Liver (tissue), 9 donors: Measurements from ENCODE around the gene ADGRL2. TPM values are rescaled to one million over a fixed set of nuclear protein-coding genes. Genes with fewer than 3 reads are reported as not detected.

Experiments used
- DNase-seq: peaks from one replicate; pipeline ENCODE4 v3.0.0-alpha.2; 2017; ENCODE audit warnings: low spot score
- H3K27ac ChIP-seq, 2 donors: one replicate each; pipeline ENCODE4 v1.7.0; 2013; ENCODE audit warnings: inconsistent platforms in 2 of 2, low read length in 2 of 2, control low read depth in 1 of 2, low read depth in 1 of 2, mild to moderate bottlenecking in 1 of 2
- H3K27me3 ChIP-seq, 4 donors: one replicate each; pipeline versions ENCODE4 v1.6.1 to v1.7.0; 2013; ENCODE audit warnings: low read length in 3 of 4, inconsistent platforms in 1 of 4, mild to moderate bottlenecking in 1 of 4, moderate library complexity in 1 of 4; ENCODE audit not compliant: control insufficient read depth in 4 of 4, insufficient read depth in 4 of 4
- H3K36me3 ChIP-seq, 4 donors: one replicate each; pipeline versions ENCODE4 v1.6.1 to v1.7.0; 2013; ENCODE audit warnings: low read length in 3 of 4, mild to moderate bottlenecking in 3 of 4, low read depth in 1 of 4, moderate library complexity in 1 of 4; ENCODE audit not compliant: control insufficient read depth in 4 of 4, insufficient read depth in 3 of 4
- H3K4me1 ChIP-seq, 4 donors: one replicate each; pipeline versions ENCODE4 v1.6.1 to v1.7.0; 2013; ENCODE audit warnings: low read length in 3 of 4, mild to moderate bottlenecking in 3 of 4, moderate library complexity in 1 of 4; ENCODE audit not compliant: control insufficient read depth in 4 of 4, insufficient read depth in 4 of 4
- H3K4me3 ChIP-seq, 3 donors: one replicate each; pipeline versions ENCODE4 v1.6.1 to v1.7.0; 2013; ENCODE audit warnings: low read length in 3 of 3, control low read depth in 1 of 3, low read depth in 1 of 3, mild to moderate bottlenecking in 1 of 3
- H3K9ac ChIP-seq, 2 donors: one replicate each; pipeline ENCODE4 v1.7.0; 2013; ENCODE audit warnings: low read length in 2 of 2, mild to moderate bottlenecking in 2 of 2, moderate library complexity in 2 of 2, control low read depth in 1 of 2, low read depth in 1 of 2
- H3K9me3 ChIP-seq, 4 donors: one replicate each; pipeline versions ENCODE4 v1.6.1 to v1.7.0; 2013; ENCODE audit warnings: low read length in 3 of 4; ENCODE audit not compliant: control insufficient read depth in 4 of 4
- ATF3 ChIP-seq: IDR thresholded peaks from 2 replicates; pipeline ENCODE4 v1.6.1; 2016; ENCODE audit warnings: antibody characterized with exemption
- EGR1 ChIP-seq, 2 donors: IDR thresholded peaks; 2 replicates each; pipeline ENCODE4 v1.6.1; 2016 to 2018; ENCODE audit warnings: antibody characterized with exemption in 2 of 2, low read depth in 2 of 2
- FOXA1 ChIP-seq: IDR thresholded peaks from 2 replicates; pipeline ENCODE4 v1.6.1; 2016; ENCODE audit warnings: antibody characterized with exemption
- FOXA2 ChIP-seq: IDR thresholded peaks from 2 replicates; pipeline ENCODE4 v1.6.1; 2016; ENCODE audit warnings: antibody characterized with exemption
- HNF4A ChIP-seq, 2 donors: conservative IDR thresholded peaks; 2 replicates each; pipeline ENCODE4 v1.6.1; 2016; ENCODE audit warnings: antibody characterized with exemption in 2 of 2, mild to moderate bottlenecking in 2 of 2
- HNF4G ChIP-seq: IDR thresholded peaks from 2 replicates; pipeline ENCODE4 v1.6.1; 2016; ENCODE audit warnings: antibody characterized with exemption
- JUND ChIP-seq, 2 donors: IDR thresholded peaks; 2 replicates each; pipeline ENCODE4 v1.6.1; 2016; ENCODE audit warnings: antibody characterized with exemption in 2 of 2
- MAX ChIP-seq: IDR thresholded peaks from 2 replicates; pipeline ENCODE4 v1.6.1; 2016; ENCODE audit warnings: antibody characterized with exemption
- RAD21 ChIP-seq, 2 donors: IDR thresholded peaks; 2 replicates each; pipeline ENCODE4 v1.6.1; 2016; ENCODE audit warnings: antibody characterized with exemption in 2 of 2, mild to moderate bottlenecking in 2 of 2
- RXRA ChIP-seq, 2 donors: IDR thresholded peaks; 2 replicates each; pipeline ENCODE4 v1.6.1; 2017 to 2018; ENCODE audit warnings: antibody characterized with exemption in 2 of 2, mild to moderate bottlenecking in 1 of 2
- SP1 ChIP-seq: IDR thresholded peaks from 2 replicates; pipeline ENCODE4 v1.6.1; 2018; ENCODE audit warnings: antibody characterized with exemption, mild to moderate bottlenecking
- TAF1 ChIP-seq: conservative IDR thresholded peaks from 2 replicates; pipeline ENCODE4 v1.6.1; 2016; ENCODE audit warnings: antibody characterized with exemption, mild to moderate bottlenecking
- YY1 ChIP-seq: IDR thresholded peaks from 2 replicates; pipeline ENCODE4 v1.6.1; 2016; ENCODE audit warnings: antibody characterized with exemption, mild to moderate bottlenecking
- WGBS: extraction: QIAGEN DNeasy Blood & Tissue Kit; methylation state at CpG from one replicate; pipeline ENCODE4 v1.1.7; 2013; 5-methylcytosine and 5-hydroxymethylcytosine counted together
- polyA plus RNA-seq, 2 donors: library from polyadenylated mRNA; stranded (reverse) in 1 of 2; unstranded in 1 of 2; fragments of 200-250 nt in 1 of 2; fragments of >200 nt in 1 of 2; fragmentation: Nextera tagmentation in 1 of 2; extraction: Ambion mirVana in 1 of 2; gene quantifications; one replicate each; pipeline versions ENCODE4 v1.2.1 to v1.2.3, GENCODE V29; 2013 to 2015
- total RNA-seq, 2 donors: library from RNA; depleted of rRNA; stranded (reverse); fragments of >200 nt; gene quantifications; one replicate each; pipeline ENCODE4 v1.2.3, GENCODE V29; 2014
- TF ChIP-seq, protein P1 (sequence below): IDR thresholded peaks from 2 replicates; pipeline ENCODE4 v1.6.1; 2016; ENCODE audit warnings: antibody characterized with exemption
- TF ChIP-seq, protein P2 (sequence below): fragments of 150-350 bp; IDR thresholded peaks from 2 replicates; pipeline ENCODE4 v1.5.1; 2017; ENCODE audit warnings: improper control_type of control experiment, low read depth, low read length; ENCODE audit not compliant: missing input control
- TF ChIP-seq, protein P3 (sequence below): IDR thresholded peaks from 2 replicates; pipeline ENCODE4 v1.6.1; 2016; ENCODE audit warnings: antibody characterized with exemption, mild to moderate bottlenecking
- donor health status: healthy.
- donor health status: healthy.
- donor health status: healthy.
- donor health status: healthy.
- donor health status: healthy.

The ADGRL2 gene
- total and polyA plus RNA-seq, 4 donors: 21.1 to 82.0 (median 31.7) TPM

DNA sequence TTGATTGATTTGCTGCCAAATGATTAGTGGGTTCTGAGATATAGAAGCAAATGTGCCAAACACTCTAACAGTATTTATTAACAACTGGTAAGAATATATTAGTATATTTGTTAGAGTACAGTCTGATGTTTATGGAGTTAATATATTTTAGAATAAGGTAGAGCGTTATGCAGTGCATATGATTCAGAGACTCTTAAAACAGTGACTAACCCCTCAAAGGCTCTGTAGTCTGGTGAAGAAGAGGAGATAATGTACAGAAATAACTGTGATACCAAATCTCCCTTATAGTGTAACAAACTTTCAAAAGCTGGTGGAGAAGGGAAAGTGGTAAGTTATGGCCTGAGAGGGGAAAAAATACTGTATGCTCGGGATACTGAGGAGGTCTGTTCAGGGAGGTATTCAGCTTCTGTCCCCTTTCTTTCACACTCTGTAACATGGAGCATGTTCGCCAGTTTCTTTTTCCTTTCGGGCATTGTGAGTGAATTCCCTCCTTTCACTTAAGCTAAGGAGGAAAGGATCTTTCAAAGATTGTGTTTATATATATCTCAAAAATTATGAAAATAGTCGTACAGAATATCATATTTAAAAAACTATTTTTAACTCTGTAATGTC lies 121.2 kb downstream of the ADGRL2 start:
- WGBS: 84% methylated on average over 5 of the region's 5 CpGs
- H3K4me3 ChIP-seq: no peak overlapping the region
- no peaks in the 10 kb centered on the region for H3K9me3 ChIP-seq
- TF ChIP-seq EGR1 (IDR thresholded peaks at IDR 0.05; ENCODE audit: low read depth in 2 of 2) (no peak), ATF3 (no peak), HNF4A (conservative IDR thresholded peaks at IDR 0.05) (no peak), HNF4G (no peak), MAX (no peak), TAF1 (no peak), YY1 (no peak), JUND (IDR thresholded peaks at IDR 0.05) (no peak), FOXA1 (no peak), RAD21 (IDR thresholded peaks at IDR 0.05) (no peak)
- TF ChIP-seq, protein P1, sequence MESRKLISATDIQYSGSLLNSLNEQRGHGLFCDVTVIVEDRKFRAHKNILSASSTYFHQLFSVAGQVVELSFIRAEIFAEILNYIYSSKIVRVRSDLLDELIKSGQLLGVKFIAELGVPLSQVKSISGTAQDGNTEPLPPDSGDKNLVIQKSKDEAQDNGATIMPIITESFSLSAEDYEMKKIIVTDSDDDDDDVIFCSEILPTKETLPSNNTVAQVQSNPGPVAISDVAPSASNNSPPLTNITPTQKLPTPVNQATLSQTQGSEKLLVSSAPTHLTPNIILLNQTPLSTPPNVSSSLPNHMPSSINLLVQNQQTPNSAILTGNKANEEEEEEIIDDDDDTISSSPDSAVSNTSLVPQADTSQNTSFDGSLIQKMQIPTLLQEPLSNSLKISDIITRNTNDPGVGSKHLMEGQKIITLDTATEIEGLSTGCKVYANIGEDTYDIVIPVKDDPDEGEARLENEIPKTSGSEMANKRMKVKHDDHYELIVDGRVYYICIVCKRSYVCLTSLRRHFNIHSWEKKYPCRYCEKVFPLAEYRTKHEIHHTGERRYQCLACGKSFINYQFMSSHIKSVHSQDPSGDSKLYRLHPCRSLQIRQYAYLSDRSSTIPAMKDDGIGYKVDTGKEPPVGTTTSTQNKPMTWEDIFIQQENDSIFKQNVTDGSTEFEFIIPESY: no peak
- TF ChIP-seq, protein P2, sequence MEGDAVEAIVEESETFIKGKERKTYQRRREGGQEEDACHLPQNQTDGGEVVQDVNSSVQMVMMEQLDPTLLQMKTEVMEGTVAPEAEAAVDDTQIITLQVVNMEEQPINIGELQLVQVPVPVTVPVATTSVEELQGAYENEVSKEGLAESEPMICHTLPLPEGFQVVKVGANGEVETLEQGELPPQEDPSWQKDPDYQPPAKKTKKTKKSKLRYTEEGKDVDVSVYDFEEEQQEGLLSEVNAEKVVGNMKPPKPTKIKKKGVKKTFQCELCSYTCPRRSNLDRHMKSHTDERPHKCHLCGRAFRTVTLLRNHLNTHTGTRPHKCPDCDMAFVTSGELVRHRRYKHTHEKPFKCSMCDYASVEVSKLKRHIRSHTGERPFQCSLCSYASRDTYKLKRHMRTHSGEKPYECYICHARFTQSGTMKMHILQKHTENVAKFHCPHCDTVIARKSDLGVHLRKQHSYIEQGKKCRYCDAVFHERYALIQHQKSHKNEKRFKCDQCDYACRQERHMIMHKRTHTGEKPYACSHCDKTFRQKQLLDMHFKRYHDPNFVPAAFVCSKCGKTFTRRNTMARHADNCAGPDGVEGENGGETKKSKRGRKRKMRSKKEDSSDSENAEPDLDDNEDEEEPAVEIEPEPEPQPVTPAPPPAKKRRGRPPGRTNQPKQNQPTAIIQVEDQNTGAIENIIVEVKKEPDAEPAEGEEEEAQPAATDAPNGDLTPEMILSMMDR: no peak
- peaks cover 0 to 3% (median 0%) of the 10 kb centered on the region in 4 donors for H3K4me1 ChIP-seq
- no peak for DNase-seq
- no peak overlapping the region for H3K9ac ChIP-seq
- H3K27me3 ChIP-seq: no peaks in the 10 kb centered on the region
- H3K36me3 ChIP-seq: no peaks in the 10 kb centered on the region
- no peak overlapping the region for H3K27ac ChIP-seq

- Histone ChIP-seq H3K27me3 (no peaks in the 10 kb centered on the region), H3K27ac (no peak overlapping the region), H3K4me3 (no peak overlapping the region), H3K36me3 (no peaks in the 10 kb centered on the region), H3K4me1 (peaks cover 0 to 3% (median 1%) of the 10 kb centered on the region in 4 donors), H3K9ac (no peak overlapping the region), H3K9me3 (no peaks in the 10 kb centered on the region)
- 68% methylated on average over 2 of the region's 2 CpGs for WGBS
- TF ChIP-seq RXRA (IDR thresholded peaks at IDR 0.05) (no peak), ATF3 (no peak), YY1 (no peak), HNF4A (conservative IDR thresholded peaks at IDR 0.05) (no peak), TAF1 (no peak), SP1 (no peak), EGR1 (IDR thresholded peaks at IDR 0.05; ENCODE audit: low read depth in 2 of 2) (no peak), RAD21 (IDR thresholded peaks at IDR 0.05) (no peak), MAX (no peak), JUND (IDR thresholded peaks at IDR 0.05) (no peak), FOXA2 (no peak), HNF4G (no peak)
- TF ChIP-seq, protein P3, sequence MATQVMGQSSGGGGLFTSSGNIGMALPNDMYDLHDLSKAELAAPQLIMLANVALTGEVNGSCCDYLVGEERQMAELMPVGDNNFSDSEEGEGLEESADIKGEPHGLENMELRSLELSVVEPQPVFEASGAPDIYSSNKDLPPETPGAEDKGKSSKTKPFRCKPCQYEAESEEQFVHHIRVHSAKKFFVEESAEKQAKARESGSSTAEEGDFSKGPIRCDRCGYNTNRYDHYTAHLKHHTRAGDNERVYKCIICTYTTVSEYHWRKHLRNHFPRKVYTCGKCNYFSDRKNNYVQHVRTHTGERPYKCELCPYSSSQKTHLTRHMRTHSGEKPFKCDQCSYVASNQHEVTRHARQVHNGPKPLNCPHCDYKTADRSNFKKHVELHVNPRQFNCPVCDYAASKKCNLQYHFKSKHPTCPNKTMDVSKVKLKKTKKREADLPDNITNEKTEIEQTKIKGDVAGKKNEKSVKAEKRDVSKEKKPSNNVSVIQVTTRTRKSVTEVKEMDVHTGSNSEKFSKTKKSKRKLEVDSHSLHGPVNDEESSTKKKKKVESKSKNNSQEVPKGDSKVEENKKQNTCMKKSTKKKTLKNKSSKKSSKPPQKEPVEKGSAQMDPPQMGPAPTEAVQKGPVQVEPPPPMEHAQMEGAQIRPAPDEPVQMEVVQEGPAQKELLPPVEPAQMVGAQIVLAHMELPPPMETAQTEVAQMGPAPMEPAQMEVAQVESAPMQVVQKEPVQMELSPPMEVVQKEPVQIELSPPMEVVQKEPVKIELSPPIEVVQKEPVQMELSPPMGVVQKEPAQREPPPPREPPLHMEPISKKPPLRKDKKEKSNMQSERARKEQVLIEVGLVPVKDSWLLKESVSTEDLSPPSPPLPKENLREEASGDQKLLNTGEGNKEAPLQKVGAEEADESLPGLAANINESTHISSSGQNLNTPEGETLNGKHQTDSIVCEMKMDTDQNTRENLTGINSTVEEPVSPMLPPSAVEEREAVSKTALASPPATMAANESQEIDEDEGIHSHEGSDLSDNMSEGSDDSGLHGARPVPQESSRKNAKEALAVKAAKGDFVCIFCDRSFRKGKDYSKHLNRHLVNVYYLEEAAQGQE: no peak
- TF ChIP-seq, protein P2: no peak
- TF ChIP-seq, protein P1: no peak
- no peak for DNase-seq
Observed at GRCh38 chr1:81922955-81923354, 122.2 kb downstream of the ADGRL2 start.
